GM12801 (cell line): ENCODE data around the gene OR11A1.

Experiments used
- TF ChIP-seq, protein P1 (sequence below): IDR thresholded peaks from one replicate; pipeline ENCODE4 v1.5.1; 2011; ENCODE audit warnings: control low read depth; ENCODE audit not compliant: insufficient read length; ENCODE audit errors: extremely low read depth

Gene OR11A1, protein sequence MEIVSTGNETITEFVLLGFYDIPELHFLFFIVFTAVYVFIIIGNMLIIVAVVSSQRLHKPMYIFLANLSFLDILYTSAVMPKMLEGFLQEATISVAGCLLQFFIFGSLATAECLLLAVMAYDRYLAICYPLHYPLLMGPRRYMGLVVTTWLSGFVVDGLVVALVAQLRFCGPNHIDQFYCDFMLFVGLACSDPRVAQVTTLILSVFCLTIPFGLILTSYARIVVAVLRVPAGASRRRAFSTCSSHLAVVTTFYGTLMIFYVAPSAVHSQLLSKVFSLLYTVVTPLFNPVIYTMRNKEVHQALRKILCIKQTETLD

DNA sequence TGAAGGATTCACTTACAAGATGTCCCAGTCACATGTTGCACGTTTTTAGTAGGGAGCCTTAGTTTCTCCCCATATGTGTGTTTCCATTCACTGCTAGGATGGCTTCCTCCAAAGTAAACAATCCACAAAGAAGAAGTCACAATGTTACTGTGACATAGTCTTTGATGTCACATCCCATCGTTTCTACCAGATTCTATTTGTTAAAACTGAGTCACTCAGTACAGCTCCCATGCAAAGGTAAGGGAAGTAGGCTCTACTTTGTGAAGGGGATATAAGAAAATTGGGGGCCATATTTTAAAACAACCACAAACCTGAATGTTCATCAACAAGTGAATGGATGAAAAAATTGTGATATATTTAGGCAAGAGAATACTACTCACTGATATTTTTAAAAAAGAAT is at the start of gene OR11A1, which contains the start of gene OR2H1:
OR11A1 (minus strand) TSS at position 101 of the 400 bp plus-strand sequence. CDS start 29,430 bp downstream, outside the sequence.
OR2H1 (plus strand) TSS at position 185 of the 400 bp plus-strand sequence. CDS start 4,615 bp downstream, outside the sequence.
- TF ChIP-seq, protein P1, sequence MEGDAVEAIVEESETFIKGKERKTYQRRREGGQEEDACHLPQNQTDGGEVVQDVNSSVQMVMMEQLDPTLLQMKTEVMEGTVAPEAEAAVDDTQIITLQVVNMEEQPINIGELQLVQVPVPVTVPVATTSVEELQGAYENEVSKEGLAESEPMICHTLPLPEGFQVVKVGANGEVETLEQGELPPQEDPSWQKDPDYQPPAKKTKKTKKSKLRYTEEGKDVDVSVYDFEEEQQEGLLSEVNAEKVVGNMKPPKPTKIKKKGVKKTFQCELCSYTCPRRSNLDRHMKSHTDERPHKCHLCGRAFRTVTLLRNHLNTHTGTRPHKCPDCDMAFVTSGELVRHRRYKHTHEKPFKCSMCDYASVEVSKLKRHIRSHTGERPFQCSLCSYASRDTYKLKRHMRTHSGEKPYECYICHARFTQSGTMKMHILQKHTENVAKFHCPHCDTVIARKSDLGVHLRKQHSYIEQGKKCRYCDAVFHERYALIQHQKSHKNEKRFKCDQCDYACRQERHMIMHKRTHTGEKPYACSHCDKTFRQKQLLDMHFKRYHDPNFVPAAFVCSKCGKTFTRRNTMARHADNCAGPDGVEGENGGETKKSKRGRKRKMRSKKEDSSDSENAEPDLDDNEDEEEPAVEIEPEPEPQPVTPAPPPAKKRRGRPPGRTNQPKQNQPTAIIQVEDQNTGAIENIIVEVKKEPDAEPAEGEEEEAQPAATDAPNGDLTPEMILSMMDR: no peak

DNA sequence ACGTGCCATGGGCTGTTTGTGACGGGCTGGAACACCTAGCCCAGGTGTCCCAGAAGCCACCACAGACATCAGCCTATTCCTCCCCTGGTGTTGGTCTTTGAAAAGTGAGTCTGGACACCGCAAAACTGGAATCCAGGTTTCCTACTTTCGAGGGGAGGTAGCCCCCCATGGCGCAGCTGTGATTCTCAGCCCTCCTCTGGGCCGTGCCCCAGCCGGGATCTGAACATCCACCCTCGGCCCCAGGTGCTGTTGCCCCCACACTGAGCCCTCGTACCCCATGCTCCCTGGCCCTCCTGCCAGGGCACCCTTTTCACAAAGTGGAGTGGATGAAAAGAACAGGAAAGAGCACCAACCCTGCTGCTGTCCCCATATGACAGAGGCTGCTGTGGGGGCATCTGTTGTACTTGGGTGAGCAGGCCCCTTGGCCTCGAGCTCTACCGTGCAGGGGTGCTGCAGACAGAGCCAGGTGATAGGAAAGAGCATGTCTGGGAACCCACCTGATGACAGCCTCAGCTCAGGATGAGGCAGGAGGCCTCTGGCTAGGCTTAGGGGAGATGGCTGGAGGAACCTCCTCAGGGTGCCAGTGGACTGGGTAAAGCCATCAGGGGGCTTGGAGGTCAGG is 49.7 kb upstream of the OR11A1 start:
- TF ChIP-seq, protein P1: no peak

DNA sequence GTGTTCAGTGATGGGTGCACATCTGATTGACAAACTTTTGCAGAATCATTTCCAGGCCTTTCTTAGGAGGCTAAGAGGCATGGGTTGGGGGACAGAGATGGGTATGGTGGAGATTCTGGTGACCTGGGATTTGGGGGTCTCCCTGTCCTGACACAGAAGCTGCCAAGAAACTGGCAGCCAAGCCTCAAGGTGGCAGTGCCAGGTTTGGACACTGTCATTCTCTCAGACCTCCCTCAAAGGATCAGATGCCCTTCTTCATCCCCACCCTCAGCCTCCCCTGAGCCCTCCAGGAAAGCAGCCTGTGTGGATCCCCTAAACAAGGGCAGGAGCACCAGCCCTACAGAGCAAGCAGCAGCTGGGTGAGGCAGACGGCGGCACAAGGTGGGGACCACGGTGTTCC is 48.9 kb upstream of the OR11A1 start:
- TF ChIP-seq, protein P1: no peak

DNA sequence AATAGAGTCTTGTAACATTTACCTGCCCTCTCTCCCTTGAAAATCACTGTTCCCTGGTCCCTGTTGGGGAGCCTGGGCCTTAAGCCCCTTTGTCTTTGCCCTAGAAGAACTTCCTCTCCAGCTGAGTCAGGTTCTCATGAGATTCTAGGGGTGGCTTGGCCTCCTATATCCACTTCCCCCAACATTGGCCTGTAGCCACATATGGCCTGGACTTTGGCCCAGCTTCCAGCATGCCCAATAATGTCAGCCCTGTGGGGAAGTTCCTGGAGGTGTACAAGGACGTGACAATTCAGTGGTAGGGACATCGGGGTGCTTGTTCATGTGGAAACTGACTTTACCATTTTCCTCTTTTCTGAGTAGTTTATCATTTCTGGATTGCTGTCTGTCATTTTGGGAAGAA is 48.1 kb upstream of the OR11A1 start:
- TF ChIP-seq, protein P1: no peak

DNA sequence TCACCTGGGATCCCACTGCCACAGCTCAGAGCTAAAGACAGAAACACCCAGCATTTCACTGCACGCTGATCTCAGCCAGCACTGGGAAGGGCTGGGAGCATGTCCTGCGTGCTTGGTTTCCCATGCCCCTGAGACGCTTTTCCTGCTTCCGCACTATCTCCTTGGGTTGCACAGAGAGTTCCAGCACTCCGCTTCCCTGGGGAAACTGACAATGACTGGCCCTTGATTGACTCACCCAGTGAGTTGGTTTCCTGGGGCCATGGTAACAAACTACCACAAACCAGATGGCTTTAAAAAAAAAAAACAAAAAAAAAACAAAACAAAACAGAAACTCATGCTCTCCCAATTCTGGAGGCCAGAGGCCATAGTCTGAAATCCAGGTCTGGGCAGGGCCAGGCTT is 45.7 kb upstream of the OR11A1 start:
- TF ChIP-seq, protein P1: no peak

DNA sequence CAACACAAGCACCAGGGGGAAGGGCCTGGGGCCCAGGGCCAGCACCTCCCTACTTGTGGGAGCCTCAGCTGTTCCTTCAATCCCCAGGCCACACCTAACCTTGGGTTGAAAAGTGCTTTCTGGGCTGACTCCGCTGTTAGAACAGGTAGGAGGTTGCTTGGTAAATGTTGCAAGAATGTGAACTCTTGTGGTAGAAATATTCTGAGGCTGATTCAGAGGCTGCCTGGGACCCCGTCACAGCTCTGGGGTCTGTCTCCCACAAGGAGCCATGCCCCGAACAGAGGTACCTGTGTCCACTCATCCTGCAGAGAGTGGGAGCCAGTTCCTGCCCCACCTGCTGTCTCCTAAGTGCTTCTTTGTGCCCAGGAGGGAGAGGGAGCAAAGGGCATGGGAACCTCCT is 45.3 kb upstream of the OR11A1 start:
- TF ChIP-seq, protein P1: no peak

DNA sequence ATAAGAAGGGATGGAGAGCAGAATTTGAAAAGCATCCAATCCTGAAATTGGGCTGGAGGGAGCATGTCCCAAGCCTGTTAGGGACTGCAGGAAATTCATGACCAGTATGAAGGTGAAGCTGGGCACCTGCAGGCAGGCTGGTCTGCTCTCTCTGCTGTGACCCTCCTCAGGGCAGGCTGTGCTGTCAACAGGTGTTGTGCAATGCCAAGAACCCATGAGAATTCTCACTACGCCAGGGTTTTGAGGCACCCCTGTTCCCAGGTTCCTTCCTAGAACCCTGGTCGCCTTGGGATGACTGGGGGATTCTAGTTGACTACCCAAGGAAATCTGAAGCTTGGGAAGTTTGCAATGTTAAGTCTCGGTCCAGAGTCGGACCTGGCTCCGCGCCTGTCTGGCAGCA is 44.2 kb upstream of the OR11A1 start:
- TF ChIP-seq, protein P1: no peak
